Hair follicle dermal papilla cell (primary cell): Measurements from ENCODE around the gene SLC27A6. TPM values are rescaled to one million over a fixed set of nuclear protein-coding genes. Genes with fewer than 3 reads are reported as not detected.

ENCODE experiments used
- total RNA-seq: library from RNA; depleted of rRNA; stranded (reverse); fragments of >200 nt; gene quantifications from 2 replicates; pipeline ENCODE4 v1.2.3, GENCODE V29; 2012

The SLC27A6 gene
- total RNA-seq, result 0.12 and 0.97 TPM in 2 replicates

DNA sequence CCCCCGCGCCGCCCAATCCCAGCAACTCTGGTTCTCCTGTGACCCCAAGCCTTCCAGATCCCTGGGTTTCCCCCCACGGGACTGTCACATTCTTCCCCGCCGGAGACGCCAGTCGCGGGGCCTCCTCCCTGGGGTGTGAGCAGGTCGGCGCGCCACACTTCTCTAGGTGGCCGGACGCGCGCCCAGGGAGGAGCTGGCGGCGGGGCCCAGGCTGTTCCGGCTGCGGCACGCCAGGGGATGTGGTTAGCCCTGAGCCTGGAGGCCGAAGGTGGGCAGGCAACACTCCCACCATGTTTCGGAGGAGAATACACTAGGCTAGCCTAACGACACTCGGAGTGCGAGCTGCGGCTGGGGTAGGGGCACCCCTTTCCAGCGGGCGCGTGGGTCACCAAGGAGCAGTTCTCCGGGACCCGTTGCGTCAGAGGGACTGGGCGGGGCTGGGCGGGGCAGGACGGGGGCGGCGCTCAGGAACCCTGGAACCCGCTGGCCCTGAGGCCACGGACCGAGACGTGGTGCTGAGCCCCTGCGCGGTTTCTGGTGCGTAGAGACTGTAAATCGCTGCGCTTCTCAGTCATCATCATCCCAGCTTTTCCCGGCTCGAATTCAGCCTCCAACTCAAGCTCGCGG, at the start of gene SLC27A6:
SLC27A6 (plus strand) TSS at position 478 of the 627 bp plus-strand sequence. CDS start 650 bp downstream, outside the sequence.

Other genes starting within 250 kb of the SLC27A6 start
- 10.1 and 12.0 TPM in 2 replicates for gene ISOC1, start 129.3 kb downstream of the SLC27A6 start, total RNA-seq